ENCODE results near the gene WWOX.

WWOX gene

GRCh38 chr16:79171504-79171903, 1072.0 kb downstream of the WWOX start:
- H3K9ac ChIP-seq (ENCODE audit: insufficient read length, low read depth), result no peak overlapping the region
- H3K9me3 ChIP-seq (ENCODE audit: insufficient read depth, low read length), result peaks cover 7% of the 10 kb centered on the region
- TF ChIP-seq ZNF274 (IDR thresholded peaks at IDR 0.05; ENCODE audit: low read depth, low read length), result no peak
- TF ChIP-seq SUZ12 (IDR thresholded peaks at IDR 0.05; ENCODE audit: extremely low read depth, insufficient read depth, insufficient read length), result no peak
- H3K4me3 ChIP-seq (ENCODE audit: insufficient read length, low read depth), result no peak overlapping the region
- DNase-seq (ENCODE audit: low read depth, low spot score), result no peak
- H3K36me3 ChIP-seq (ENCODE audit: insufficient read depth, insufficient read length, low read length), result no peaks in the 10 kb centered on the region
- H3K4me1 ChIP-seq (ENCODE audit: insufficient read depth, insufficient read length), result peaks cover 5% of the 10 kb centered on the region
- H3K27me3 ChIP-seq (ENCODE audit: insufficient read depth, insufficient read length), result no peaks in the 10 kb centered on the region

DNA sequence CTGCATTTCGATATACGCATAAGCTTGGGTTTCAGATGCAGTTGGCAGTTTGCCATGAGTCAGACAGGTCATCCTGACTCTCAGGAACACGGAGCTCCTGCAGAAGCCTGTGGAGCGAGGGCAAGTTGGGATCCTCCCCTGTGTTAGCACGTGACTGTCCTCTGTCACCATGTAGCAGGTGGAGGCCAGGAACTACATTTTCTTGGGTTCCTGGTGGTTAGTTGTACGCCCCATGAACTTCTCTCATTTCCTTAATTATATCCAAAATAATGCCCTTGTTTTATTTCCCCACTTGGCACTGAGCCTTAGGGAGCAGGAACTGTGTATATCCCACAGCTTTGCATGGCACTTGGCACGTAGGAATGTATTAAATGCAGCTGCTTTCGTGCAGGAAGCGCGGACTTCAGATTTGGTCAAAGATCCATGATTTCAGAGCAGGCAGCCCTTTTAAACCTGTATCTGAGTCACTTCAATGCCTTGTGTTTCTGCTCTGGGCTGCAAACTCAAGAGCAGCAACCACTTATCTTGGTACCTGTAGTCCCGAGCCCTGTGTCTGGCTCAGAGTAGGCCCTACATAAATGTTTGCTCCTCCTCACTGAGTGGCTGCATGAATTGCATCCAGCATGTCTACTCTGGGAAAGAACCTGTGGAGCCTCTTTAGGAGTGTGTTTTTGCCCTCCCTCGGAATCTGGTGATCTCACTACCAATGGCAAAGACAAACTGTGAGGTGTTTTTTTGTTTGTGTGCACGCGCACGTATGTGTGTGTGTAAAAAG, 1072.7 kb downstream of the WWOX start:
- TF ChIP-seq SUZ12 (IDR thresholded peaks at IDR 0.05; ENCODE audit: extremely low read depth, insufficient read depth, insufficient read length) (no peak), YY1 (IDR thresholded peaks at IDR 0.05; ENCODE audit: insufficient read depth, insufficient read length) (no peak), ZNF274 (IDR thresholded peaks at IDR 0.05; ENCODE audit: low read depth, low read length) (no peak)
- Histone ChIP-seq H3K27me3 (ENCODE audit: insufficient read depth, insufficient read length) (no peaks in the 10 kb centered on the region), H3K4me1 (ENCODE audit: insufficient read depth, insufficient read length) (peaks cover 5% of the 10 kb centered on the region), H3K36me3 (ENCODE audit: insufficient read depth, insufficient read length, low read length) (no peaks in the 10 kb centered on the region), H3K9me3 (ENCODE audit: insufficient read depth, low read length) (peaks cover 7% of the 10 kb centered on the region), H3K4me3 (ENCODE audit: insufficient read length, low read depth) (no peak overlapping the region), H3K9ac (ENCODE audit: insufficient read length, low read depth) (no peak overlapping the region)
- no peak for DNase-seq (ENCODE audit: low read depth, low spot score)

DNA sequence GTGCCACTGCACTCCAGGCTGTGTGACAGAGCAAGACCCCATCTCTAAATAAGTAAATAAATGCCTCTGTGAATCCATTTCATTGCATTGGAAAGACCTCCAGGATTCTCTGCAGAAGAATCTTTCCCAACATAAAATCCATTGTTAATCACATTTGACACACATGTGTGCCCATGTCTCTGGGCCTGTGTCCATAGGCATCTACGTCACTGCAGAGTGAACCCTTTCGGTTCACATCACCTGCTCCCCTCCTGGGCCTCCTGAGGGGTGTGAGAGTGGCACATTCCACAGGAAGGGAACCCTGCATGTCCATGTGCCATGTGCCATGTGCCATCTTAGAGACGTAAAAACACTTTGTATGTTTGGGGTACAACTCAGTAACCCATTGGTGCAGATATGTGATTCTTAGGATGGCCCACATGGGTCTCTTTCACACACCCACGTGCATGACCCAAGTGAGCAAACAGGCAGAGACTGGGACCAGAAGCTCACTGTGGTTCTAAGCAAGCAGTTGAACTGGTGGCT, 1073.6 kb downstream of the WWOX start:
- Histone ChIP-seq H3K9ac (ENCODE audit: insufficient read length, low read depth) (no peak overlapping the region), H3K4me1 (ENCODE audit: insufficient read depth, insufficient read length) (peaks cover 5% of the 10 kb centered on the region), H3K9me3 (ENCODE audit: insufficient read depth, low read length) (peaks cover 3% of the 10 kb centered on the region), H3K4me3 (ENCODE audit: insufficient read length, low read depth) (no peak overlapping the region), H3K36me3 (ENCODE audit: insufficient read depth, insufficient read length, low read length) (no peaks in the 10 kb centered on the region), H3K27me3 (ENCODE audit: insufficient read depth, insufficient read length) (no peaks in the 10 kb centered on the region)
- no peak for TF ChIP-seq YY1 (IDR thresholded peaks at IDR 0.05; ENCODE audit: insufficient read depth, insufficient read length)
- no peak for TF ChIP-seq SUZ12 (IDR thresholded peaks at IDR 0.05; ENCODE audit: extremely low read depth, insufficient read depth, insufficient read length)
- no peak for TF ChIP-seq ZNF274 (IDR thresholded peaks at IDR 0.05; ENCODE audit: low read depth, low read length)
- no peak for DNase-seq (ENCODE audit: low read depth, low spot score)

- H3K27me3 ChIP-seq (ENCODE audit: insufficient read depth, insufficient read length), result no peaks in the 10 kb centered on the region
- peaks cover 5% of the 10 kb centered on the region for H3K4me1 ChIP-seq (ENCODE audit: insufficient read depth, insufficient read length)
- TF ChIP-seq YY1 (IDR thresholded peaks at IDR 0.05; ENCODE audit: insufficient read depth, insufficient read length) (no peak), SUZ12 (IDR thresholded peaks at IDR 0.05; ENCODE audit: extremely low read depth, insufficient read depth, insufficient read length) (no peak), ZNF274 (IDR thresholded peaks at IDR 0.05; ENCODE audit: low read depth, low read length) (no peak)
- DNase-seq (ENCODE audit: low read depth, low spot score), result no peak
- no peaks in the 10 kb centered on the region; the same call in 1 of the 2 replicates for H3K9me3 ChIP-seq (ENCODE audit: insufficient read depth, low read length)
- H3K4me3 ChIP-seq (ENCODE audit: insufficient read length, low read depth), result no peak overlapping the region
- H3K36me3 ChIP-seq (ENCODE audit: insufficient read depth, insufficient read length, low read length), result no peaks in the 10 kb centered on the region
- H3K9ac ChIP-seq (ENCODE audit: insufficient read length, low read depth), result no peak overlapping the region
Observed at GRCh38 chr16:79173919-79174318, 1074.5 kb downstream of the WWOX start.

DNA sequence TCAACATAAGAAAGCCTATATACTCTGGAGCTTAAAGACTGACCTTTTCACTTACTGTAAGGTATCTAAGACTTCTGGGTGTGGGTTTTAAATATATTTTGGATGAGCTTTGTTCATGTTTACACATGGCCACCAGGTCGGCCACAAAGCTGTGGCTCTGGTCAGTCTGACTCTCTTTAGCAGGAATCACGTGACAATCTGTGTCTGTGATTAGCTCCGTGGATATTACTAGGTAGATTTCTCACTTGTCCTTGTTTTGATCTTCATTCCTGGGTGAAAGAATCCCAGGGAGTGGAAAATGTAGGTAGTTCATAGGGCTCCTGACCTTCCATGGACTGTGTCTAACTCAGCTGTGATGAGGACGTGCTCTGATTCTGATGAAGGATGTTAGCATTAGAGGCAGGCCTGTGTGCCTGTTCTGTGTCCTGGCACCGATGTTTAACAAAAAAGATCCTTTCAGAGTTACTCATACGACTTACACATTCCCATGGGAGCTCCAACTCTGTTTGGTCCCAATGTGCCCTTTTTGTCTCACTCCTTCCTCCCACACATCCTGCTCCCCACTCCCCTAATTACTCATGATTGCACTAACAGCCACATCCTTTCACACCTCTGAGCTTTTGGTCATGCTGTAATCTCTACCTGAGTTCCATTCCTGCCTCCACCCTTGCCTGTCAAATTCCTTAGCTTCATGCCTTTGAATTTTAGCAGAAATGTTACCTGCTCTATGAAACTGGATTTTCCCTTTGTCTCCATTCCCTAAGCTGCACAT, 1076.0 kb downstream of the WWOX start:
- Histone ChIP-seq H3K27me3 (ENCODE audit: insufficient read depth, insufficient read length) (no peaks in the 10 kb centered on the region), H3K36me3 (ENCODE audit: insufficient read depth, insufficient read length, low read length) (no peaks in the 10 kb centered on the region), H3K4me3 (ENCODE audit: insufficient read length, low read depth) (no peak overlapping the region), H3K4me1 (ENCODE audit: insufficient read depth, insufficient read length) (no peaks in the 10 kb centered on the region), H3K9ac (ENCODE audit: insufficient read length, low read depth) (no peak overlapping the region), H3K9me3 (ENCODE audit: insufficient read depth, low read length) (no peaks in the 10 kb centered on the region; the same call in 1 of the 2 replicates)
- no peak for DNase-seq (ENCODE audit: low read depth, low spot score)
- TF ChIP-seq ZNF274 (IDR thresholded peaks at IDR 0.05; ENCODE audit: low read depth, low read length), result no peak
- no peak for TF ChIP-seq YY1 (IDR thresholded peaks at IDR 0.05; ENCODE audit: insufficient read depth, insufficient read length)
- no peak for TF ChIP-seq SUZ12 (IDR thresholded peaks at IDR 0.05; ENCODE audit: extremely low read depth, insufficient read depth, insufficient read length)

DNA sequence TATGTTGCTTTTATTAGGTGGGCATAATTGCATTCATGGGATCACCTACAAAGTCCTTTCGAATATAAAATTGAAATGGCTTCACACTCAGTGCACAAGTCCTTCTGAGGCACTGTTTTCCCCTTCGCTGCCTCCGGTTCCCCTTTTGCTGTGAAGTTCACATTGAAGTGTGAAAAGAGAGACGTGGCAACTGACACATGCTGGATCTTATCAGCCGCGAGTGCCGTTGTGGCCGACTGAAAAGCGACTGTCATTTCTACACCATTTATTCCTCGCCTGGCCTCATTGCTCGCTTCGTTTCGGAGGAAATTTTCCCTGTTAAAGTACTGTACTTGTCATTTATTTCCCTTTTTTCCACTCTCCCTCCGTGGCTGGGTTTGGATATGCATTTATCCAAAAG, 1077.6 kb downstream of the WWOX start:
- no peak for DNase-seq (ENCODE audit: low read depth, low spot score)
- H3K36me3 ChIP-seq (ENCODE audit: insufficient read depth, insufficient read length, low read length), result no peaks in the 10 kb centered on the region
- H3K9me3 ChIP-seq (ENCODE audit: insufficient read depth, low read length), result no peaks in the 10 kb centered on the region; the same call in 1 of the 2 replicates
- no peak overlapping the region for H3K4me3 ChIP-seq (ENCODE audit: insufficient read length, low read depth)
- no peak overlapping the region for H3K9ac ChIP-seq (ENCODE audit: insufficient read length, low read depth)
- no peak for TF ChIP-seq SUZ12 (IDR thresholded peaks at IDR 0.05; ENCODE audit: extremely low read depth, insufficient read depth, insufficient read length)
- TF ChIP-seq ZNF274 (IDR thresholded peaks at IDR 0.05; ENCODE audit: low read depth, low read length), result no peak
- no peak for TF ChIP-seq YY1 (IDR thresholded peaks at IDR 0.05; ENCODE audit: insufficient read depth, insufficient read length)
- H3K4me1 ChIP-seq (ENCODE audit: insufficient read depth, insufficient read length), result no peaks in the 10 kb centered on the region
- H3K27me3 ChIP-seq (ENCODE audit: insufficient read depth, insufficient read length), result no peaks in the 10 kb centered on the region

DNA sequence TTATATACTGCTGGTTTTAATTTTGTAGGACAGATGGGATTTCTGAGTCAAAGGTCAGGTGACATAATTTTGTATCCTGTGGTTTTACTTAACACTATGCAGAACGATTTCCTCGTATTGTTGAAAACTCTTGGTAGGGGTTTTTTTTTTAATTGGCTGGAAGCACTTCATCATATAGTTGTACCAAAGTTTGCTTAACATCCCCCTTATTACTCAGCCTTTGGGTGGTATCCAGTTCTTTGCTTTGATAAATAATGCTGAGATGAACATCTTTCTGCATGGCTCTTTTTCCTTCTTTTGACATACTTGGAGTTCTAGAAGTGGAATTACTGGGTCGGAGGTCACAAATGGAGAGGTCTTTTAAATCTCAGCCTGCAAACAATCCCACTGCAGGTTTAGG, 1082.0 kb downstream of the WWOX start:
- H3K27me3 ChIP-seq (ENCODE audit: insufficient read depth, insufficient read length), result no peaks in the 10 kb centered on the region
- DNase-seq (ENCODE audit: low read depth, low spot score), result no peak
- no peaks in the 10 kb centered on the region for H3K4me1 ChIP-seq (ENCODE audit: insufficient read depth, insufficient read length)
- no peak overlapping the region for H3K4me3 ChIP-seq (ENCODE audit: insufficient read length, low read depth)
- H3K9me3 ChIP-seq (ENCODE audit: insufficient read depth, low read length), result no peaks in the 10 kb centered on the region; the same call in 1 of the 2 replicates
- H3K36me3 ChIP-seq (ENCODE audit: insufficient read depth, insufficient read length, low read length), result no peaks in the 10 kb centered on the region
- no peak for TF ChIP-seq SUZ12 (IDR thresholded peaks at IDR 0.05; ENCODE audit: extremely low read depth, insufficient read depth, insufficient read length)
- TF ChIP-seq YY1 (IDR thresholded peaks at IDR 0.05; ENCODE audit: insufficient read depth, insufficient read length), result no peak
- no peak for TF ChIP-seq ZNF274 (IDR thresholded peaks at IDR 0.05; ENCODE audit: low read depth, low read length)
- no peak overlapping the region for H3K9ac ChIP-seq (ENCODE audit: insufficient read length, low read depth)

Data from NT2/D1 (cell line).